Suprapubic skin (tissue), 4 donors: ENCODE measurements around the gene SMAP2. TPM values are rescaled to one million over a fixed set of nuclear protein-coding genes. Genes with fewer than 3 reads are reported as not detected.

Experiments
- DNase-seq, 2 donors: peaks; one replicate each; pipeline ENCODE4 v3.0.0-alpha.2; 2019; ENCODE audit warnings: low spot score in 2 of 2
- H3K27ac ChIP-seq: fragments of 200-600 bp; sonication (generic); one replicate; pipeline ENCODE4 v1.5.1; 2019
- H3K27me3 ChIP-seq: fragments of 200-600 bp; sonication (generic); one replicate; pipeline ENCODE4 v1.5.1; 2019
- H3K36me3 ChIP-seq: fragments of 200-600 bp; sonication (generic); one replicate; pipeline ENCODE4 v1.5.1; 2019
- H3K4me1 ChIP-seq: fragments of 200-600 bp; sonication (generic); one replicate; pipeline ENCODE4 v1.5.1; 2019
- H3K4me3 ChIP-seq: fragments of 200-600 bp; sonication (generic); one replicate; pipeline ENCODE4 v1.5.1; 2019; ENCODE audit warnings: mild to moderate bottlenecking
- H3K9me3 ChIP-seq: fragments of 200-600 bp; sonication (generic); one replicate; pipeline ENCODE4 v1.5.1; 2019
- EP300 ChIP-seq: sonication (generic); formaldehyde crosslinking; IDR thresholded peaks from one replicate; pipeline ENCODE4 v1.6.1; 2017; ENCODE audit warnings: antibody characterized with exemption
- POLR2A ChIP-seq, 2 donors: fragments of 450-650 bp; IDR thresholded peaks; one replicate each; pipeline ENCODE4 v1.6.1; 2017; ENCODE audit warnings: antibody characterized with exemption in 2 of 2, mild to moderate bottlenecking in 2 of 2, moderate library complexity in 2 of 2
- POLR2AphosphoS5 ChIP-seq, 3 donors: sonication (generic); formaldehyde crosslinking; IDR thresholded peaks; one replicate each; pipeline ENCODE4 v1.6.1; 2017; ENCODE audit warnings: antibody characterized with exemption in 3 of 3
- WGBS: methylation state at CpG from one replicate; pipeline ENCODE4 v1.1.5; 2018; 5-methylcytosine and 5-hydroxymethylcytosine counted together
- total RNA-seq, 4 donors: library from RNA; depleted of rRNA; stranded (reverse); fragments of >200 nt; gene quantifications; one replicate each; pipeline ENCODE4 v1.1.0, GENCODE V29; 2016
- TF ChIP-seq, protein P1 (sequence below), 2 donors: fragments of 200-600 bp in 1 of 2; fragments of 450-650 bp in 1 of 2; sonication (generic) in 1 of 2; IDR thresholded peaks; one replicate each; pipeline ENCODE4 v1.5.1; 2016 to 2019; ENCODE audit warnings: antibody characterized with exemption in 2 of 2, mild to moderate bottlenecking in 1 of 2, moderate library complexity in 1 of 2

Gene SMAP2
- total RNA-seq, 4 donors from 2014 or later = 17.0 to 32.2 (median 28.0) TPM

- Histone ChIP-seq H3K4me3 (no peak overlapping the region), H3K36me3 (peaks cover 8% of the 10 kb centered on the region), H3K9me3 (no peaks in the 10 kb centered on the region), H3K4me1 (peaks cover 8% of the 10 kb centered on the region), H3K27me3 (no peaks in the 10 kb centered on the region), H3K27ac (no peak overlapping the region)
- no peak for DNase-seq
- TF ChIP-seq POLR2AphosphoS5 (IDR thresholded peaks at IDR 0.05) (no peak), POLR2A (IDR thresholded peaks at IDR 0.05) (no peak), EP300 (no peak)
- TF ChIP-seq, protein P1, sequence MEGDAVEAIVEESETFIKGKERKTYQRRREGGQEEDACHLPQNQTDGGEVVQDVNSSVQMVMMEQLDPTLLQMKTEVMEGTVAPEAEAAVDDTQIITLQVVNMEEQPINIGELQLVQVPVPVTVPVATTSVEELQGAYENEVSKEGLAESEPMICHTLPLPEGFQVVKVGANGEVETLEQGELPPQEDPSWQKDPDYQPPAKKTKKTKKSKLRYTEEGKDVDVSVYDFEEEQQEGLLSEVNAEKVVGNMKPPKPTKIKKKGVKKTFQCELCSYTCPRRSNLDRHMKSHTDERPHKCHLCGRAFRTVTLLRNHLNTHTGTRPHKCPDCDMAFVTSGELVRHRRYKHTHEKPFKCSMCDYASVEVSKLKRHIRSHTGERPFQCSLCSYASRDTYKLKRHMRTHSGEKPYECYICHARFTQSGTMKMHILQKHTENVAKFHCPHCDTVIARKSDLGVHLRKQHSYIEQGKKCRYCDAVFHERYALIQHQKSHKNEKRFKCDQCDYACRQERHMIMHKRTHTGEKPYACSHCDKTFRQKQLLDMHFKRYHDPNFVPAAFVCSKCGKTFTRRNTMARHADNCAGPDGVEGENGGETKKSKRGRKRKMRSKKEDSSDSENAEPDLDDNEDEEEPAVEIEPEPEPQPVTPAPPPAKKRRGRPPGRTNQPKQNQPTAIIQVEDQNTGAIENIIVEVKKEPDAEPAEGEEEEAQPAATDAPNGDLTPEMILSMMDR (IDR thresholded peaks at IDR 0.05) = no peak
Measured at GRCh38 chr1:40407453-40407852, 33.9 kb downstream of the SMAP2 start.

DNA sequence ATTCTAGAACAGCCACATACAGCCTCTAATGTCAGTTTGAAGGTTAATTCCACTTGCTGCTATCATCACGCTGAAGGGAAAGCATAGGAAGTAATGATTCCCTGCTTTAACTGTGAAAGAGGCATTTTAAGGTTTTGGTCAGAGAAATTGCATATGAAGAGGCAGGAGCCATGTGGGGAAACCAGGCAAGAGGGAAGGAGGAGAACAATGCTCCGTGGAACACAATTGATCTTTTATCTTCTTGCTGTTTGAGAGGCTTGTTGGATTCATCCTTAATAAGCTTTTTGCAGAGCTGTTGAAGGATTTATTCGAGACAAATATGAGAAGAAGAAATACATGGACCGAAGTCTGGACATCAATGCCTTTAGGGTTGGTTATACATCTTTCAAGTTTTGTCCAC, 35.9 kb downstream of the SMAP2 start:
- no peaks in the 10 kb centered on the region for H3K9me3 ChIP-seq
- no peaks in the 10 kb centered on the region for H3K27me3 ChIP-seq
- no peak for TF ChIP-seq EP300
- TF ChIP-seq POLR2AphosphoS5 (IDR thresholded peaks at IDR 0.05) = no peak
- TF ChIP-seq, protein P1 (IDR thresholded peaks at IDR 0.05) = no peak
- TF ChIP-seq POLR2A (IDR thresholded peaks at IDR 0.05) = no peak
- peaks cover 25% of the 10 kb centered on the region for H3K36me3 ChIP-seq
- no peak overlapping the region for H3K27ac ChIP-seq
- H3K4me3 ChIP-seq = no peak overlapping the region
- no peak for DNase-seq
- H3K4me1 ChIP-seq = peaks cover 4% of the 10 kb centered on the region
- WGBS = 89% methylated on average over 4 of the region's 4 CpGs

GRCh38 chr1:40411294-40411693, 37.8 kb downstream of the SMAP2 start:
- H3K9me3 ChIP-seq = no peaks in the 10 kb centered on the region
- no peak overlapping the region for H3K27ac ChIP-seq
- H3K27me3 ChIP-seq = no peaks in the 10 kb centered on the region
- TF ChIP-seq POLR2A (IDR thresholded peaks at IDR 0.05) = no peak
- TF ChIP-seq, protein P1 (IDR thresholded peaks at IDR 0.05) = no peak
- no peak for TF ChIP-seq EP300
- no peak for TF ChIP-seq POLR2AphosphoS5 (IDR thresholded peaks at IDR 0.05)
- 62% methylated on average over 5 of the region's 5 CpGs for WGBS
- DNase-seq = no peak
- no peak overlapping the region for H3K4me3 ChIP-seq
- H3K36me3 ChIP-seq = peaks cover 41% of the 10 kb centered on the region
- no peaks in the 10 kb centered on the region for H3K4me1 ChIP-seq

DNA sequence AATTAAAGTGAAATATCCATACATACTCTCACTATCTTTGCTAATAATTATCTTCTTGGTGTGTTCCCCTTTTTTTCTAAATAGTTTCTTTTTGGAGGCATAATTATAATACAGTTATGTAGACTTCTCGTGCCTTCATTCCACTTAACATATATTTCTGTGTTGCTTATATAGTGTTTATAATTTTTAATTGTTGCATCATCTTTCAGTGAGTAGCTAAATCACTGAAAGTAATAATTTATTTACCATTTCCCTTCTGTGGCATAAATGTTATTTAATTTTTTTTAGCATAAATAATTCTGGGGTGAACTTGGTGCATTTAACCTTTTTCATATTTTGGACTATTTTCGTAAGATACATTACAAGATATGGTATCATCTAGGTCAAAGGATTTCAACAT, 38.3 kb downstream of the SMAP2 start:
- H3K27ac ChIP-seq = no peak overlapping the region
- no peak for DNase-seq
- H3K4me3 ChIP-seq = no peak overlapping the region
- TF ChIP-seq POLR2AphosphoS5 (IDR thresholded peaks at IDR 0.05) (no peak), EP300 (no peak), POLR2A (IDR thresholded peaks at IDR 0.05) (no peak)
- TF ChIP-seq, protein P1 (IDR thresholded peaks at IDR 0.05) = no peak
- H3K9me3 ChIP-seq = no peaks in the 10 kb centered on the region
- H3K36me3 ChIP-seq = peaks cover 46% of the 10 kb centered on the region
- 93% methylated on average over 2 of the region's 2 CpGs for WGBS
- H3K4me1 ChIP-seq = no peaks in the 10 kb centered on the region
- no peaks in the 10 kb centered on the region for H3K27me3 ChIP-seq

GRCh38 chr1:40413527-40414252, 40.2 kb downstream of the SMAP2 start:
- Histone ChIP-seq H3K36me3 (peaks cover 58% of the 10 kb centered on the region), H3K27me3 (no peaks in the 10 kb centered on the region), H3K4me1 (no peaks in the 10 kb centered on the region), H3K4me3 (no peak overlapping the region), H3K9me3 (no peaks in the 10 kb centered on the region), H3K27ac (no peak overlapping the region)
- no peak for DNase-seq
- 91% methylated on average over 6 of the region's 6 CpGs for WGBS
- TF ChIP-seq POLR2AphosphoS5 (IDR thresholded peaks at IDR 0.05) (no peak), EP300 (no peak), POLR2A (IDR thresholded peaks at IDR 0.05) (no peak)
- TF ChIP-seq, protein P1 (IDR thresholded peaks at IDR 0.05) = no peak
